Upper lobe of left lung (tissue), 6 donors: ENCODE results near the gene RGS14. TPM values are rescaled to one million over a fixed set of nuclear protein-coding genes. Genes with fewer than 3 reads are reported as not detected.
"Not testable (repeated sequence)": the region's sequence is repeated elsewhere in the genome, so short reads cannot be mapped to it uniquely, and the experiment has no call there.

Source experiments
- ATAC-seq, 2 donors: fragments of 200-7000 bp; cut with Tn5 transposase; one replicate each; pipeline ENCODE4 v1.9.1; 2022; ENCODE audit warnings: mild to moderate bottlenecking in 2 of 2, moderate library complexity in 2 of 2; ENCODE audit not compliant: low FRiP score in 2 of 2
- DNase-seq, 2 donors: peaks; one replicate each; pipeline ENCODE4 v3.0.0-alpha.2; 2019 to 2020
- H3K27ac ChIP-seq, 4 donors: fragments of 200-600 bp; sonication (generic); one replicate each; pipeline ENCODE4 v1.5.1; 2016 to 2019
- H3K27me3 ChIP-seq, 4 donors: fragments of 200-600 bp; sonication (generic); one replicate each; pipeline ENCODE4 v1.5.1; 2017 to 2019
- H3K36me3 ChIP-seq, 4 donors: fragments of 200-600 bp; sonication (generic); one replicate each; pipeline ENCODE4 v1.5.1; 2016 to 2019
- H3K4me1 ChIP-seq, 4 donors: fragments of 200-600 bp; sonication (generic); one replicate each; pipeline ENCODE4 v1.5.1; 2018 to 2019
- H3K4me3 ChIP-seq, 4 donors: fragments of 200-600 bp; sonication (generic); one replicate each; pipeline ENCODE4 v1.5.1; 2017 to 2019; ENCODE audit warnings: mild to moderate bottlenecking in 2 of 4, moderate library complexity in 1 of 4
- H3K9me3 ChIP-seq, 4 donors: fragments of 200-600 bp; sonication (generic); one replicate each; pipeline ENCODE4 v1.5.1; 2018 to 2019
- EP300 ChIP-seq, 4 donors: sonication (generic); formaldehyde crosslinking; IDR thresholded peaks; one replicate each; pipeline ENCODE4 v1.5.1; 2017; ENCODE audit warnings: antibody characterized with exemption in 4 of 4, control low read depth in 2 of 4
- POLR2A ChIP-seq, 4 donors: fragments of 450-650 bp; IDR thresholded peaks; one replicate each; pipeline ENCODE4 v1.5.1; 2016 to 2017; ENCODE audit warnings: antibody characterized with exemption in 4 of 4, mild to moderate bottlenecking in 2 of 4
- POLR2AphosphoS5 ChIP-seq, 2 donors: sonication (generic); formaldehyde crosslinking; IDR thresholded peaks; one replicate each; pipeline ENCODE4 v1.5.1; 2017; ENCODE audit warnings: antibody characterized with exemption in 2 of 2
- WGBS, 2 donors: methylation state at CpG; one replicate each; pipeline ENCODE4 v1.1.5; 2017 to 2018; 5-methylcytosine and 5-hydroxymethylcytosine counted together
- total RNA-seq, 6 donors: library from RNA; depleted of rRNA in 4 of 6; stranded (reverse); fragments of >200 nt in 4 of 6; gene quantifications; one replicate each; pipeline versions ENCODE4 v1.1.0 to v1.2.1, GENCODE V29; 2016 to 2021
- TF ChIP-seq, protein P1 (sequence below), 6 experiments: fragments of 450-650 bp in 4 of 6; fragments of 200-600 bp in 2 of 6; sonication (generic) in 2 of 6; IDR thresholded peaks; one replicate each; pipeline ENCODE4 v1.5.1; 2016 to 2019; ENCODE audit warnings: antibody characterized with exemption in 6 of 6
- donor health status: DM: no; HTN: no; CAD: no; lungs with moderate emphysema.
- donor health status: DM: no; HTN: yes; CAD: no; lungs with severe emphysema.

Gene RGS14
- total RNA-seq, 6 donors from 2014 or later = 11.9 to 39.1 (median 26.6) TPM

DNA sequence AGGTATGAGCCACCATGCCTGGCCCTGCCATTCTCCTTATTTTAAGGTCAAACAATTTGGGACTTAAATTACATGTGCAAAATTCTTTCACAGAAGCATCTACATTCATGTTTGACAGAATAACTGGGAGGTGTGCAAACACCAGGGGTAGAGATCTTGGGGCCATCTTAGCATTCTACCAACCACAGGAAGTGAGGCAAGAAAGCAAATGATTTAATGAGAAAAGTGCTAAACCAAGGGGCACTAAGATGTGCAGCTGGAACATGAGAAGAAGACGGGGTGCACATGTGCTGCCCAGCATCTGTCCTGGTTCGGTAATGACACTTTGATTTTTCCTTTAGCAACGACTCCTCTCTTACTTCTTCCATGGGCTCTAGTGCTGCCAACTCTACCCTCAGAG lies 52.9 kb downstream of the RGS14 start:
- WGBS, 2 donors = 55 to 83% methylated on average over 3 of the region's 3 CpGs

DNA sequence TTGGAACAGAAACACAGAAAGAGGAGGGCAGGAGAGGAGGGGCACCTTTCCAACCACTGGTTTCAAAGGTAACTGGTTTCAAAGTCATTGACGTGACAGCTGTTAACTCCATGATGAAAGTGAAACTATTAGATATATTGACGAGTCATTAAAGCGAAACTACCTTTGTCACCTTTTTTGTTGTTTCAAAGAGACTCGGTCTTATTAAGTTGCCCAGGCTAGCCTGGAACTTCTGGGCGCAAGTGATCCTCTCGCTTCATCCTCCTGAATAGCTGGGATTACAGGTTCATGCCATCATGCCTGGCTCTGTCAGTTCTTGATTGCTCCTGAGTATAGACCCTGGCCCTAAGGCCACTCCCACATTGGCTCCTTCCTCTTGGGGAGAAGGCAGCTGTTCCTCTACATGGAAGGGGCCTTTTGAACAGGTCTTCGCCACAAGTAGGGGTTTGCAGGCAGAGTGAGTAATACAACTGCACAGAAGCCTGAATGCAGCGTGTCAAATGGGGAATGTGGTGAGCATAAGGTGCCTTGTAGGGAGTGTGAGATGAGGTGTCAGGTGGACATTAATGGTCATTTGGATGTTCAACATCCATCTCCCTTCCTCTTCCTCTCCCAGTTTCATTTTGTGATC lies 55.0 kb downstream of the RGS14 start:
- H3K4me1 ChIP-seq = peaks cover 7 to 11% (median 9%) of the 10 kb centered on the region in 4 donors
- WGBS, 2 donors = 77 to 81% methylated on average over 8 of the region's 8 CpGs
- DNase-seq (no peak), ATAC-seq (no peak)
- H3K4me3 ChIP-seq = no peak overlapping the region
- no peaks in the 10 kb centered on the region for H3K36me3 ChIP-seq
- no peaks in the 10 kb centered on the region for H3K27me3 ChIP-seq
- TF ChIP-seq POLR2A (IDR thresholded peaks at IDR 0.05) (no peak), POLR2AphosphoS5 (IDR thresholded peaks at IDR 0.05) (no peak), EP300 (IDR thresholded peaks at IDR 0.05) (no peak)
- TF ChIP-seq, protein P1, sequence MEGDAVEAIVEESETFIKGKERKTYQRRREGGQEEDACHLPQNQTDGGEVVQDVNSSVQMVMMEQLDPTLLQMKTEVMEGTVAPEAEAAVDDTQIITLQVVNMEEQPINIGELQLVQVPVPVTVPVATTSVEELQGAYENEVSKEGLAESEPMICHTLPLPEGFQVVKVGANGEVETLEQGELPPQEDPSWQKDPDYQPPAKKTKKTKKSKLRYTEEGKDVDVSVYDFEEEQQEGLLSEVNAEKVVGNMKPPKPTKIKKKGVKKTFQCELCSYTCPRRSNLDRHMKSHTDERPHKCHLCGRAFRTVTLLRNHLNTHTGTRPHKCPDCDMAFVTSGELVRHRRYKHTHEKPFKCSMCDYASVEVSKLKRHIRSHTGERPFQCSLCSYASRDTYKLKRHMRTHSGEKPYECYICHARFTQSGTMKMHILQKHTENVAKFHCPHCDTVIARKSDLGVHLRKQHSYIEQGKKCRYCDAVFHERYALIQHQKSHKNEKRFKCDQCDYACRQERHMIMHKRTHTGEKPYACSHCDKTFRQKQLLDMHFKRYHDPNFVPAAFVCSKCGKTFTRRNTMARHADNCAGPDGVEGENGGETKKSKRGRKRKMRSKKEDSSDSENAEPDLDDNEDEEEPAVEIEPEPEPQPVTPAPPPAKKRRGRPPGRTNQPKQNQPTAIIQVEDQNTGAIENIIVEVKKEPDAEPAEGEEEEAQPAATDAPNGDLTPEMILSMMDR (IDR thresholded peaks at IDR 0.05) = no peak
- H3K27ac ChIP-seq = peak overlapping the region in 1 of 4 donors; percentile 46
- H3K9me3 ChIP-seq = no peaks in the 10 kb centered on the region

More for the DNA sequence above, 52.9 kb downstream of the RGS14 start:
- Histone ChIP-seq H3K4me1 (peaks cover 0 to 7% (median 2%) of the 10 kb centered on the region in 4 donors), H3K4me3 (no peak overlapping the region), H3K27ac (no peak overlapping the region), H3K9me3 (no peaks in the 10 kb centered on the region), H3K27me3 (no peaks in the 10 kb centered on the region), H3K36me3 (no peaks in the 10 kb centered on the region)
- ATAC-seq (no peak), DNase-seq (no peak)
- TF ChIP-seq EP300 (IDR thresholded peaks at IDR 0.05) (no peak), POLR2A (IDR thresholded peaks at IDR 0.05) (no peak), POLR2AphosphoS5 (IDR thresholded peaks at IDR 0.05) (no peak)
- TF ChIP-seq, protein P1 (IDR thresholded peaks at IDR 0.05) = no peak

DNA sequence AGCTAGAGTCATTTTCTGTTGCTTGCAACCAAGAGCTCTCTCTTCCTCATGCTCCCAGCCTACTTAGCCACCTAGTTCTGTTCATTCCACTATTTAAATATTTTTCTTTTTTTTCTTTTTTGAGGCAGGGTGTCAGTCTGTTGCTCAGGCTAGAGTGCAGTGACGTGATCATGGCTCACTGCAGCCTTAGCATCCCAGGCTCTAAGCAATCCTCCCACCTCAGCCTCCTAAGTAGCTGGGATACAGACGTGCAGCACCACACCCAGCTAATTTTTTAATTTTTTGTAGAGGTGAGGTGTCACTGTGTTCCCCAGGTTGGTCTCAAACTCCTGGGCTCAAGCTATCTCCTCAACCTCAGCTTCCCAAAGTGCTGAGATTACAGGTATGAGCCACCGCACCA lies 56.8 kb downstream of the RGS14 start:
- Histone ChIP-seq H3K36me3 (no peaks in the 10 kb centered on the region), H3K4me3 (no peak overlapping the region), H3K27me3 (no peaks in the 10 kb centered on the region), H3K27ac (no peak overlapping the region), H3K4me1 (peaks cover 7 to 11% (median 9%) of the 10 kb centered on the region in 4 donors), H3K9me3 (no peaks in the 10 kb centered on the region)
- ATAC-seq = no peak
- DNase-seq = no peak
- TF ChIP-seq POLR2AphosphoS5 (IDR thresholded peaks at IDR 0.05) (no peak), POLR2A (IDR thresholded peaks at IDR 0.05) (no peak), EP300 (IDR thresholded peaks at IDR 0.05) (no peak)
- TF ChIP-seq, protein P1 (IDR thresholded peaks at IDR 0.05) = no peak
- WGBS, 2 donors = 83% methylated on average over 3 of the region's 3 CpGs

DNA sequence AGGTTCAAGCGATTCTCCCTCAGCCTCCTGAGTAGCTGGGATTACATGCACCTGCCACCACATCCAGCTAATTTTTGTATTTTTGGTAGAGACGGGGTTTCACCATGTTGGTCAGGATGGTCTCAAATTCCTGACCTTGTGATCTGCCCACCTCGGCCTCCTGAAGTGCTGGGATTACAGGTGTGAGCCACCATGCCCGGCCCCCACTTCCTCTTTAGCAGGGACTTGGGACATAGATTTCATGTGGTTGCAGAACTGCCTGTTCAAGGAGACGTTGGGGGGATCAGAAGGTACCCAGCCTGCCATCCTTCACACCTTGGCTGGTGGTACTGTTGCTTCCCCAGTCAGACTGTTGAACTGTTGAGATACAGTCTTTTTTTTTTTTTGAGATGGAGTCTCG lies 59.4 kb downstream of the RGS14 start:
- H3K9me3 ChIP-seq, H3K27me3 ChIP-seq, DNase-seq, H3K4me3 ChIP-seq, ATAC-seq, H3K36me3 ChIP-seq: not testable (repeated sequence)
- Histone ChIP-seq H3K27ac (peak overlapping the region in 2 of 4 donors; percentile 54 to 62), H3K4me1 (peaks cover 7 to 11% (median 9%) of the 10 kb centered on the region in 4 donors)
- WGBS, 2 donors = 75 to 84% methylated on average over 6 of the region's 6 CpGs

DNA sequence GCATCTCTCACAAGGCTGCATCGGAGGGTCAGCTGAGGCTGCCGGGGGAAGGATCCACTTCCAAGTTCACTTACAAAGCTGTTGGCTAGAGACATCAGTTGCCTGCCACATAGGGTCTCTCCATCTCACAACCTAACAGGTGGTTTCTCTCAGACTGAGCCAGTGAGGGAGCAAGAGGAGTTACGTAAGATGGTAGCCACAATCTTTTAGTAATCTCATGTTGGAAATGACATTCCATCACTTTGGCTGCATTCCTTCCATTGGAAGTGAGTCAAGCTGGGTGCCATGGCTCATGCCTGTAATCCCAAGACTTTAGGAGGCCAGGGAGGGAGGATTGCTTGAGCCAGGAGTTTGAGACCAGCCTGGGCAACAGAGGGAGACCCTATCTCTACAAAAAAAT lies 61.3 kb downstream of the RGS14 start:
- ATAC-seq (no peak), DNase-seq (no peak)
- Histone ChIP-seq H3K36me3 (no peaks in the 10 kb centered on the region), H3K4me3 (no peak overlapping the region), H3K4me1 (peaks cover 7 to 11% (median 9%) of the 10 kb centered on the region in 4 donors), H3K27ac (peak overlapping the region in 2 of 4 donors; percentile 49 to 60), H3K27me3 (no peaks in the 10 kb centered on the region), H3K9me3 (no peaks in the 10 kb centered on the region)
- WGBS, 2 donors = 76 to 79% methylated on average over 3 of the region's 3 CpGs
- TF ChIP-seq POLR2A (IDR thresholded peaks at IDR 0.05) (no peak), POLR2AphosphoS5 (IDR thresholded peaks at IDR 0.05) (peak; percentile 13 to 79)

DNA sequence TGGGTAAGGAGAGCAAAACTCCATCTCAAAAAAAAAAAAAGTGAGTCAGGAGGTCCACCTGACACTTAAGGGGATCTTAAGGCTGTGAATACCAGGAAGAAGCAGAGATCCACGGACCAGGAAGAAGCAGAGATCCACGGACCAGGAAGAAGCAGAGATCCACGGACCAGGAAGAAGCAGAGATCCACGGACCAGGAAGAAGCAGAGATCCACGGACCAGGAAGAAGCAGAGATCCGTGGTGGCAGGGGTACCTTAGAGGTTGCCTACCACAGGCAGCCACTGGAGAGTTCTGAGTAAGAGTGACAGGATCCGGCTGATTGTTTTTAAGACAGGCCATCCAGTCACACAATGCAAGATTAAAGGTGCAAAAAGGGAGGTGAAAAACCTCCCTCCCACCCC lies 62.7 kb downstream of the RGS14 start:
- peaks cover 11 to 17% (median 14%) of the 10 kb centered on the region in 4 donors for H3K4me1 ChIP-seq
- not testable (repeated sequence) for H3K36me3 ChIP-seq, H3K9me3 ChIP-seq, H3K27ac ChIP-seq, H3K4me3 ChIP-seq, H3K27me3 ChIP-seq, DNase-seq, ATAC-seq
- WGBS, 2 donors = 65 to 80% methylated on average over 7 of the region's 7 CpGs
